ENCODE results near the gene ZCWPW2. TPM values are rescaled to one million over a fixed set of nuclear protein-coding genes. Genes with fewer than 3 reads are reported as not detected.

ZCWPW2 gene
- total RNA-seq: 1.0 TPM

- peak; percentile 98 for DNase-seq
These were observed at the start of gene ZCWPW2, which contains the start of gene AZI2 for GRCh38 chr3:28348629-28349468. Gene ZCWPW2 (plus strand): TSS chr3:28348721. CDS start chr3:28413069, 64,348 bp downstream. Gene AZI2 (minus strand): TSS chr3:28348824. CDS start chr3:28340617, 8,207 bp downstream.

- DNase-seq: no peak
These were observed 48.8 kb upstream of the ZCWPW2 start for GRCh38 chr3:28299705-28300104.

- no peak for DNase-seq
These were observed 48.1 kb upstream of the ZCWPW2 start for GRCh38 chr3:28300345-28300962.

- no peak for DNase-seq
These were observed 46.8 kb upstream of the ZCWPW2 start for GRCh38 chr3:28301688-28302087.

GRCh38 chr3:28308196-28308595 lies 40.3 kb upstream of the ZCWPW2 start:
- no peak for DNase-seq

GRCh38 chr3:28315711-28316110 lies 32.8 kb upstream of the ZCWPW2 start:
- no peak for DNase-seq

- no peak for DNase-seq
These were observed 32.3 kb upstream of the ZCWPW2 start for GRCh38 chr3:28316226-28316625.

- peak; percentile 24 for DNase-seq
These were observed 31.0 kb upstream of the ZCWPW2 start for GRCh38 chr3:28317438-28318022.

- DNase-seq: no peak
These were observed 27.5 kb upstream of the ZCWPW2 start for GRCh38 chr3:28320981-28321380.

GRCh38 chr3:28322464-28322863 lies 26.1 kb upstream of the ZCWPW2 start:
- no peak for DNase-seq

- no peak for DNase-seq
These were observed 22.0 kb upstream of the ZCWPW2 start for GRCh38 chr3:28326458-28326926.

- peak; percentile 60 for DNase-seq
These were observed 20.1 kb upstream of the ZCWPW2 start for GRCh38 chr3:28328188-28329151.

- no peak for DNase-seq
These were observed 14.0 kb upstream of the ZCWPW2 start for GRCh38 chr3:28334552-28334951.

GRCh38 chr3:28335246-28335645 lies 13.3 kb upstream of the ZCWPW2 start:
- no peak for DNase-seq

GRCh38 chr3:28337230-28337629 lies 11.3 kb upstream of the ZCWPW2 start:
- DNase-seq: no peak

GRCh38 chr3:28343144-28343543 lies 5.4 kb upstream of the ZCWPW2 start:
- DNase-seq: no peak

GRCh38 chr3:28345690-28346089 lies 2.8 kb upstream of the ZCWPW2 start:
- DNase-seq: no peak

GRCh38 chr3:28347374-28348264 lies 902 bp upstream of the ZCWPW2 start:
- DNase-seq: peak; percentile 15

- peak; percentile 93 for DNase-seq
These were observed 274 bp upstream of the ZCWPW2 start for GRCh38 chr3:28348265-28348628.

GRCh38 chr3:28349469-28350000 lies 1.0 kb downstream of the ZCWPW2 start:
- DNase-seq: no peak

GRCh38 chr3:28376424-28376823 lies 27.9 kb downstream of the ZCWPW2 start:
- peak; percentile 49 for DNase-seq
